OCI-LY3 (cell line): Measurements from ENCODE around the gene FAM117A.

Experiments used
- CTCF ChIP-seq: fragments of 200-600, 300-600 bp; sonication (generic); IDR thresholded peaks from 2 replicates; pipeline ENCODE4 v1.5.1; 2014; ENCODE audit warnings: antibody characterized with exemption, low read length, low read depth
- EZH2phosphoT487 ChIP-seq: fragments of 200-600 bp; shearing (Covaris generic); IDR thresholded peaks from 2 replicates; pipeline ENCODE4 v1.6.1; 2018; ENCODE audit warnings: antibody characterized with exemption, mixed run types, low read depth

- TF ChIP-seq CTCF = no peak
- no peak for TF ChIP-seq EZH2phosphoT487
Measured at GRCh38 chr17:49698005-49698404, 65.9 kb downstream of the FAM117A start.
